CD8-positive, alpha-beta memory T cell (primary cell): ENCODE measurements around the gene PFKFB2. TPM values are rescaled to one million over a fixed set of nuclear protein-coding genes. Genes with fewer than 3 reads are reported as not detected.

Experiments used
- CTCF ChIA-PET: fragments of 350-600 bp; sonication (Branson Sonifier 250); formaldehyde crosslinking; loops from one replicate; lab custom pipeline; 2021; ENCODE audit warnings: antibody characterized with exemption; lab: Charles Lee
- POLR2A ChIA-PET: fragments of 350-600 bp; sonication (Branson Sonifier 250); formaldehyde crosslinking; loops from one replicate; lab custom pipeline; 2021; ENCODE audit warnings: antibody characterized with exemption; lab: Charles Lee
- DNase-seq, 5 donors: peaks; one replicate each; pipeline versions ENCODE4 v3.0.0 to v3.0.0-alpha.2; 2020 to 2022; ENCODE audit warnings: mixed read lengths in 1 of 5
- H3K27ac ChIP-seq: one replicate; pipeline ENCODE4 v1.7.0; 2013; ENCODE audit warnings: low read depth, mild to moderate bottlenecking, low read length, moderate library complexity
- H3K27me3 ChIP-seq: 2 replicates; pipeline ENCODE4 v1.7.0; 2013; ENCODE audit warnings: low read length, mild to moderate bottlenecking; ENCODE audit not compliant: insufficient read depth, poor library complexity, severe bottlenecking
- H3K36me3 ChIP-seq: 2 replicates; pipeline ENCODE4 v1.7.0; 2013; ENCODE audit warnings: mild to moderate bottlenecking, low read length, moderate library complexity; ENCODE audit not compliant: insufficient read depth
- H3K4me1 ChIP-seq: 2 replicates; pipeline ENCODE4 v1.7.0; 2013; ENCODE audit warnings: mild to moderate bottlenecking, low read length, moderate library complexity; ENCODE audit not compliant: insufficient read depth
- H3K4me3 ChIP-seq: 2 replicates; pipeline ENCODE4 v1.7.0; 2013; ENCODE audit warnings: mild to moderate bottlenecking, low read length
- H3K9me3 ChIP-seq: 2 replicates; pipeline ENCODE4 v1.7.0; 2013; ENCODE audit warnings: mild to moderate bottlenecking, low read length
- H3K27ac Mint-ChIP-seq, 8 donors: one replicate each; pipeline ENCODE4 v1.8.0; 2020 to 2021; ENCODE audit warnings: mixed read lengths in 8 of 8, mild to moderate bottlenecking in 6 of 8, inconsistent platforms in 3 of 8, moderate library complexity in 3 of 8
- H3K27me3 Mint-ChIP-seq, 2 donors: one replicate each; pipeline ENCODE4 v1.8.0; 2020 to 2021; ENCODE audit warnings: mixed read lengths in 2 of 2, mild to moderate bottlenecking in 1 of 2, moderate library complexity in 1 of 2
- H3K36me3 Mint-ChIP-seq, 3 donors: one replicate each; pipeline ENCODE4 v1.8.0; 2020 to 2021; ENCODE audit warnings: mixed read lengths in 3 of 3, inconsistent platforms in 1 of 3, mild to moderate bottlenecking in 1 of 3
- H3K4me1 Mint-ChIP-seq, 3 donors: one replicate each; pipeline ENCODE4 v1.8.0; 2020 to 2021; ENCODE audit warnings: mixed read lengths in 3 of 3, inconsistent platforms in 1 of 3, mild to moderate bottlenecking in 1 of 3
- H3K4me3 Mint-ChIP-seq, 7 donors: one replicate each; pipeline ENCODE4 v1.8.0; 2020 to 2021; ENCODE audit warnings: mixed read lengths in 7 of 7, mild to moderate bottlenecking in 6 of 7, moderate library complexity in 4 of 7, inconsistent platforms in 2 of 7
- H3K9me3 Mint-ChIP-seq, 5 donors: one replicate each; pipeline ENCODE4 v1.8.0; 2020 to 2022; ENCODE audit warnings: mixed read lengths in 5 of 5, mild to moderate bottlenecking in 3 of 5, moderate library complexity in 2 of 5, inconsistent platforms in 1 of 5
- polyA plus RNA-seq: library from polyadenylated mRNA; unstranded; fragments of 300-500 nt; fragmentation: Illumina TruSeq; gene quantifications from one replicate; pipeline ENCODE4 v1.2.3, GENCODE V29; 2021
- total RNA-seq, 2 experiments: library from RNA; stranded (reverse); gene quantifications; one replicate each; pipeline ENCODE4 v1.2.3, GENCODE V29; 2021

The PFKFB2 gene
- total and polyA plus RNA-seq, 3 experiments from 2014 or later = 0.29 to 3.9 (median 3.0) TPM

DNA sequence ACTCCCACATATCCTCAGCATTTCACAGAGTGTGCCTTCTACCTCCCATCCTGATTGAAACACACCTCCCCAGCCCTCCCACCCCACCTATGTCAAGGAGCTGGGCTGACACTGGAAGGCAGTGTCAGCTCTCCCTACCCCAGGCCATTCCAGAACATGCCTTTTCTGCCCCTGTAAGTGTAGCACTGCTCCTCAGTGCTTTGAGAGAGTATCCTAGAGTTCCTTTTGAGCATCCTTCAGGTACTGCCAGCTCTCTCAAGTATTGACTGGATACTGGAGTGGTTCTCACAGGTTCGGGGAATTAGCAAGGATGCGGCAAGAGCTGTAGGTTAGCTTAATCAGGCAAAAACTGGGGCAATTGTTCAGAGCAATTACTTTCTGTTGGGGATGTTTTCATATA, 42.3 kb upstream of the PFKFB2 start:
- ChIA-PET POLR2A (no interaction called here), CTCF (no interaction called here)
- Histone ChIP-seq H3K27ac (no peak overlapping the region), H3K9me3 (no peaks in the 10 kb centered on the region), H3K36me3 (no peaks in the 10 kb centered on the region), H3K27me3 (no peaks in the 10 kb centered on the region), H3K4me3 (no peak overlapping the region), H3K4me1 (no peaks in the 10 kb centered on the region)
- H3K9me3 Mint-ChIP-seq = no peaks in the 10 kb centered on the region
- peaks cover 27 to 60% of the 10 kb centered on the region in 2 donors for H3K27me3 Mint-ChIP-seq
- H3K4me3 Mint-ChIP-seq = no peak overlapping the region
- no peak overlapping the region for H3K27ac Mint-ChIP-seq
- no peaks in the 10 kb centered on the region for H3K4me1 Mint-ChIP-seq
- peaks cover 0 to 2% (median 0%) of the 10 kb centered on the region in 3 donors for H3K36me3 Mint-ChIP-seq
- DNase-seq = no peak

DNA sequence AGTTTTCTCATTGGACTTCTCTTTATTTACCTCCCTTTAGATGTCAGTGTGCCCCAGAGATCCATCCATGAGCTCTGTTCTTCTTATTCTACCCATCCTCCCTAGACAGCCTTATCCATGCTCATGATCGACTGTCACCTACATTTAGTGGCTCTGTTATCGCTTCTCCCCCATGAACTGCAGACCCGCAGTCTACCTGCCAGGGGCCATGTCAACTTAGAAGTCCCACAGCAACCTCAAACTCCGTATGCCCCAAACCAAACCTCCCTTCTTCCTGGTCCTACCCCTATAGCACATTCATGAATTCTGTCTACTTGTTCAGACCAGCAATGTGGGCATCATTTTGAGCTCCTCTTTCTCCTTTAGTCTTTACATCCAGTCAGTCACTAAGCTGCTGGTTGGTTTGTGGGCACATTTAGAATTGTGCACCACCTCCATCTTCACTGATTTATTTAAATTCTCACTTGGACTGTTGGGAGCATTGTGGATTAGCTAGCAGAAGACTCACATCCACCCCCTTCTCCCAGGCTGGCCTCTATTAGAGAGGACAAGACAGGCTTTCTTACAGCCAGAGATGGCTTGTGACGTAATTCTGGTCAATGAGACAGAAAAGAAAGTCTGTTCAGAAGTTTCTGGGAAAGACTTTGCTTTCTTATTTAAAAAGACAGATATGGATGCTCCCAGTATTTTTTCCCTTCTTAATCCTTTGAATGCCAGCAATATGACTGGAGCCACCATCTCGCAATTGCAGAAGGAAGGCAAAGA, 39.6 kb upstream of the PFKFB2 start:
- no peak for DNase-seq
- CTCF ChIA-PET = interaction anchor here (2.4 kb wide), 1 partner anchor 9 kb away, joined by 9 read pairs; no protein-coding TSS in a partner anchor
- no peak overlapping the region for H3K4me3 ChIP-seq

DNA sequence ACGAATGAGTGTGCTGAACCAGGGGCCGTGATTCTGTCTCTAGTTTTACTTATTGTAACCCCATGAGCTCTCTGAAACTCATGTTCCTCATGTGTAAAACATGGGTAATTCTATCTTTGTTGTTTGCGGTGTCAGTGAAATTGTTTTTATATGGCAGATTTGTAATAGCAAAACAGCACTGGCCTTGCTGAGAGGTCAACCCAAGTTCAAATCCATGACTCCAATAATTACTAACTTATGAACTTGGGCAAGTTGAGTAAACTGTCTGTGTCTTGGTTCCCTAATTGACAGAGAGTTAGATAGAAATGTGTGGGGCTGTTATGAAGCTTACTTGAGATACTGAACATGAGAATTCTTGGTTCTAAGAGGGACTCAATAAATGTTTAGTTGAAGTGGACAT, 38.3 kb upstream of the PFKFB2 start:
- ChIA-PET POLR2A (no interaction called here), CTCF (interaction anchor here (2.4 kb wide), 1 partner anchor 10 kb away, joined by 9 read pairs; no protein-coding TSS in a partner anchor)
- Histone ChIP-seq H3K4me3 (no peak overlapping the region), H3K36me3 (no peaks in the 10 kb centered on the region), H3K27me3 (no peaks in the 10 kb centered on the region), H3K9me3 (no peaks in the 10 kb centered on the region), H3K4me1 (no peaks in the 10 kb centered on the region), H3K27ac (no peak overlapping the region)
- Mint-ChIP-seq H3K27ac (no peak overlapping the region), H3K4me3 (no peak overlapping the region), H3K9me3 (no peaks in the 10 kb centered on the region), H3K4me1 (no peaks in the 10 kb centered on the region), H3K36me3 (peaks cover 0 to 2% (median 0%) of the 10 kb centered on the region in 3 donors), H3K27me3 (peaks cover 21 to 58% of the 10 kb centered on the region in 2 donors)
- no peak for DNase-seq

More for the DNA sequence above, 39.6 kb upstream of the PFKFB2 start:
- H3K4me3 Mint-ChIP-seq = no peak overlapping the region
- Histone ChIP-seq H3K36me3 (no peaks in the 10 kb centered on the region), H3K27ac (no peak overlapping the region), H3K4me1 (no peaks in the 10 kb centered on the region), H3K9me3 (no peaks in the 10 kb centered on the region), H3K27me3 (no peaks in the 10 kb centered on the region)
- no peak overlapping the region for H3K27ac Mint-ChIP-seq
- no peaks in the 10 kb centered on the region for H3K9me3 Mint-ChIP-seq
- H3K27me3 Mint-ChIP-seq = peaks cover 25 to 52% of the 10 kb centered on the region in 2 donors
- H3K36me3 Mint-ChIP-seq = peaks cover 0 to 2% (median 0%) of the 10 kb centered on the region in 3 donors
- POLR2A ChIA-PET = no interaction called here
- no peaks in the 10 kb centered on the region for H3K4me1 Mint-ChIP-seq

DNA sequence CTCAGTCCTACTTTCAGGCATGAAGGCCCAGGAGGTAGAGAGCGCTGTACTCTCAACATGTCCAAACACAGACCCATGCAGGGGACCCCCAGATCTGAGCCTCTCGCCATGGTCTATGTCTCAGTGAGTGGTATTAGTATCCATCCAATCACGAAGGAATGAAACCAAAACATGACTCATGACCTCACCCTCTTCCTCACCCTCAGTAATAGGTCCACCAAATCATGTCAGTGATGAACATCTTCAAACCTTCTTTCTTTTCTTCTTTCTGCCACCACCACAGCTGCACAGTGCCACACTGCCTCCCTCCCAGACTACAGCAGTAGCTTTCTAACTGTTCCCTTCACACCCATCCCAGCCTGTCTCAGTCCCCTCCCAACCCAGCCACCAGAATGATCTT, 37.3 kb upstream of the PFKFB2 start:
- DNase-seq = no peak
- Histone ChIP-seq H3K36me3 (no peaks in the 10 kb centered on the region), H3K9me3 (no peaks in the 10 kb centered on the region), H3K4me1 (no peaks in the 10 kb centered on the region), H3K27me3 (no peaks in the 10 kb centered on the region), H3K27ac (no peak overlapping the region), H3K4me3 (no peak overlapping the region)
- H3K4me1 Mint-ChIP-seq = no peaks in the 10 kb centered on the region
- H3K27me3 Mint-ChIP-seq = peaks cover 24 to 60% of the 10 kb centered on the region in 2 donors
- ChIA-PET CTCF (interaction anchor here (1.0 kb wide), 1 partner anchor 9 kb away, joined by 3 read pairs; no protein-coding TSS in a partner anchor), POLR2A (no interaction called here)
- no peaks in the 10 kb centered on the region for H3K9me3 Mint-ChIP-seq
- H3K36me3 Mint-ChIP-seq = peaks cover 0 to 2% (median 0%) of the 10 kb centered on the region in 3 donors
- no peak overlapping the region for H3K4me3 Mint-ChIP-seq
- H3K27ac Mint-ChIP-seq = no peak overlapping the region

DNA sequence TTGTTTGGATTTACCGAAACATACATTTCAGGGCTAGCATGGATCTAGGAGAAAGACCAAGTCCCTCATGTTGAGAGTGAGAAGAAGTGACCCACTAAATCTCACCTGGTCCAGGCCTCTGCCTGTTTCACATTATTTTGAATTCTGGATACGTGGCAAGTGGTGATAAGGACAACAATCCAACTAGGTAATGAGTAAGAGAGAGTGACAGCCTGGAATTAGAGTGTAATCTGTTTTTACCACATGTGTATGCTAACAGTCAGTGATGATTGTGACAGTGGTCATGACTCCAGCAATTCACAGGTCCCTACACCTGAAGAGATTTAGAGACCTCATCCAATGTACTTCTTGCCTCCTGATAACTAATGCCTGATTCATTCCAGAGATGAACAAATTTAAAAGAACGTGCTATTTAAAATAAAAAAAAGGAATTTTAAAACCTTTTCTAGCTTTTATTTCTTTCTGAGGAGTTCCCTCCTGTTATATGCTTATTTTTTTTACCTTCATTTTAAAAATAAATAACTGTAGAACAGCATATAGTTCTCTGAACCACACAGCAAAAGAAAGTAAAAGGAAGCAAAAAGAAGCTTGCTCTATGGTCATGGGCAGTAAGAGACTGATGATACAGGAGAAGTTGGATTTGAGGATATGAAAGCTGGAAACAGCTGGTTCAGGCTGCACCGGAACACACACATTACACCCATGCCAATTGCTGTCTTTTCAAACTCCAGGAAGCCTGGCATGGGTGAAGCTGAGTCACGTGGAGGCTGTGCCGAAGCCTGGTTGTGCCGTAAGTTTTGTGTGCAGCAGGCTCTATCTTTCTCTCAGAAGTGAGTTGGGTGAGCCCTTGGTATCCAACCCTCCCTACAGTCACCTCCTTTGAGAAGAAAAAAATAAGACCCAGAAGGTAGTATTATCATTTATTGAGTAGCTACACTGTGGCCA, 35.2 kb upstream of the PFKFB2 start:
- Mint-ChIP-seq H3K4me1 (no peaks in the 10 kb centered on the region), H3K4me3 (no peak overlapping the region), H3K27me3 (peaks cover 23 to 55% of the 10 kb centered on the region in 2 donors), H3K9me3 (no peaks in the 10 kb centered on the region), H3K36me3 (peaks cover 0 to 2% (median 0%) of the 10 kb centered on the region in 3 donors), H3K27ac (no peak overlapping the region)
- ChIA-PET CTCF (interaction anchor here (1.5 kb wide), 1 partner anchor 11 kb away, joined by 4 read pairs; no protein-coding TSS in a partner anchor), POLR2A (no interaction called here)
- Histone ChIP-seq H3K36me3 (no peaks in the 10 kb centered on the region), H3K27me3 (peaks cover 4% of the 10 kb centered on the region), H3K4me3 (no peak overlapping the region), H3K27ac (no peak overlapping the region), H3K9me3 (no peaks in the 10 kb centered on the region), H3K4me1 (no peaks in the 10 kb centered on the region)
- DNase-seq = no peak

DNA sequence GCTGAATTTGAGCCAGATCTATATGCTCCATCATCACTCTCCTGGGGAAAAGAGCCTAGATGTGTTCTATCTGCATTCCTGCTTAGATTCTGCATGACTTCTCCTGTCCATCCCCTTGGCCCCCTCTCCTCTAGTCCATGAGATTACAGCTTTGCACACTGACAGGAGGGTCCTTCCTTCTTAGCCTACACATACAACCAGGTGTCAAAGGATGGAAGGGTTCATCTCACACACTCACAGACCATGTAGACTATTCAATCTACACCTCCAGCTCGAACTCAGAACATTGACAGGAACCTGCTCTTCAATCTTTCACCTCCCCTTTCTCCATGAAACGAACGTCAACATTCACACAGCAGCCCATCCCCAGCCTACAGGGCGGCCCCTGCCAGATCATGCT, 34.4 kb upstream of the PFKFB2 start:
- Mint-ChIP-seq H3K27me3 (peaks cover 22 to 54% of the 10 kb centered on the region in 2 donors), H3K4me3 (no peak overlapping the region), H3K27ac (no peak overlapping the region), H3K9me3 (no peaks in the 10 kb centered on the region), H3K36me3 (no peaks in the 10 kb centered on the region), H3K4me1 (no peaks in the 10 kb centered on the region)
- no peak overlapping the region for H3K27ac ChIP-seq
- no peak for DNase-seq
- no peaks in the 10 kb centered on the region for H3K4me1 ChIP-seq
- POLR2A ChIA-PET = no interaction called here
- no peak overlapping the region for H3K4me3 ChIP-seq
- CTCF ChIA-PET = interaction anchor here (1.5 kb wide), 1 partner anchor 12 kb away, joined by 4 read pairs; no protein-coding TSS in a partner anchor
- H3K27me3 ChIP-seq = peaks cover 4% of the 10 kb centered on the region
- no peaks in the 10 kb centered on the region for H3K9me3 ChIP-seq
- no peaks in the 10 kb centered on the region for H3K36me3 ChIP-seq

DNA sequence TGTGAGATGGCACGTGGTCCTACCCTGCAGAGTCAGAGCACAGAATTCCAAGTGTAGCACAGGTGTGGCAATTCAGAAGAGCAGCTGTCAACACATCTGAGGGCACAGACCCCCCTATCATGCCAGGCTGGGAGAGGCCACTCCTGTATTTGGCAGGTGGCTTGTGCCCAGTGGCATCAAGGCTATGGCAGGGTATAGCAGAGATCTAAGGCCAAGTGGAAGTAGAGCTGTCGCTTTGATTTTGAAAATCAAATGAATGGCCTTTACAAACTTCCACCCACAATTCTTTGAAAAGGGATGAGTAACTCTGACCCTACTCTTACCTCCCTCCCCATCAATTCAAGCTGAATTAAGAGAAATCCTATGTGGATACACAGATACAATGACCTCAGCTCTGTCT, 33.9 kb upstream of the PFKFB2 start:
- ChIA-PET CTCF (no interaction called here), POLR2A (no interaction called here)
- H3K36me3 ChIP-seq = no peaks in the 10 kb centered on the region
- DNase-seq = no peak
- Mint-ChIP-seq H3K4me3 (no peak overlapping the region), H3K27ac (no peak overlapping the region), H3K36me3 (no peaks in the 10 kb centered on the region), H3K27me3 (peaks cover 22 to 54% of the 10 kb centered on the region in 2 donors), H3K4me1 (no peaks in the 10 kb centered on the region), H3K9me3 (no peaks in the 10 kb centered on the region)
- H3K27me3 ChIP-seq = peaks cover 4% of the 10 kb centered on the region
- no peaks in the 10 kb centered on the region for H3K9me3 ChIP-seq
- H3K4me1 ChIP-seq = no peaks in the 10 kb centered on the region
- H3K4me3 ChIP-seq = no peak overlapping the region
- no peak overlapping the region for H3K27ac ChIP-seq

DNA sequence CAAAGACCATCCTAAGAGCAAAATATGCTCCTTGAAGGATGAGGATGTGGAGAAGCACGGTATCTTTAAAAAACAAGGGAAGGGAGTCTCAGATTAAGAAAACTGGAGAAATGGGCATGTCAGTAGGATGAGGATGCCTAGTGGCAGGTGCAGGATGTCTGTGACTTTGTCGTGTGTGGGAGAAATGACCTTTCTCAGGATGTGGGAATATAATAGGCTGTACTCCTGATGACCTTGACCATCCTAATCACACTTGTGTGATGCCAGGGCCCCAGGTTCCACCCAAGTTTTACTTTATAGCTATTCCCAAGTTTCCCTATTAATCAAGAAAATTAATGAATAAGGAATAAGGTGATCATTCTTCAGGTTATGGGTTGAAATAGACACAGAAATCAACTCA, 33.4 kb upstream of the PFKFB2 start:
- no peaks in the 10 kb centered on the region for H3K4me1 ChIP-seq
- CTCF ChIA-PET = no interaction called here
- H3K4me3 ChIP-seq = no peak overlapping the region
- H3K9me3 Mint-ChIP-seq = no peaks in the 10 kb centered on the region
- no peak for DNase-seq
- peaks cover 26 to 53% of the 10 kb centered on the region in 2 donors for H3K27me3 Mint-ChIP-seq
- H3K4me3 Mint-ChIP-seq = no peak overlapping the region
- POLR2A ChIA-PET = no interaction called here
- no peaks in the 10 kb centered on the region for H3K36me3 Mint-ChIP-seq
- peak overlapping the region; percentile 76 for H3K27ac ChIP-seq
- H3K9me3 ChIP-seq = no peaks in the 10 kb centered on the region
- H3K27me3 ChIP-seq = peaks cover 4% of the 10 kb centered on the region
- no peaks in the 10 kb centered on the region for H3K4me1 Mint-ChIP-seq
- H3K36me3 ChIP-seq = no peaks in the 10 kb centered on the region
- no peak overlapping the region for H3K27ac Mint-ChIP-seq
